ENCODE data around the gene CHRNA1. TPM values are rescaled to one million over a fixed set of nuclear protein-coding genes. Genes with fewer than 3 reads are reported as not detected.

CHRNA1 gene
- total RNA-seq, 1 donor: under 0.01 TPM

DNA sequence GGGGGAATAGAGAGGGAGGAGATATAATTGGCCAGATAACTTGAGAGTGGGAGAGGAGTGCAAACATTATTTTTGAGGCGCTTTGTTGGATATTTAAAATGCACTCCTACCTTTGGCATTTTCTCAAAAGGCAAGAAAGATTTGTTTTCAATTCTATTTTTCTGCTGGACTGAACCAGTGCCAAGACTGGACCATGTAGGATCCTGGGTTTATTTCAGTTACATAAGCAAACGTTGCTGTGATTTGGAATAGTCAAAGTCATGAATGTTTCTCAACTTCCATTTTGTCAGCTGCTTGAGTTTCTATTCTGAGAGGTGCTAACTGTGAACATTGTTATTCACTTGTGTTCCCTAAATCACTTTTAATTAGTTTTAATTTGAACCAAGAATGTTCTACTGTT, 8.9 kb upstream of the CHRNA1 start:
- no peak overlapping the region for H3K4me3 ChIP-seq (ENCODE audit: low read depth, low read length)
- TF ChIP-seq, protein P1, sequence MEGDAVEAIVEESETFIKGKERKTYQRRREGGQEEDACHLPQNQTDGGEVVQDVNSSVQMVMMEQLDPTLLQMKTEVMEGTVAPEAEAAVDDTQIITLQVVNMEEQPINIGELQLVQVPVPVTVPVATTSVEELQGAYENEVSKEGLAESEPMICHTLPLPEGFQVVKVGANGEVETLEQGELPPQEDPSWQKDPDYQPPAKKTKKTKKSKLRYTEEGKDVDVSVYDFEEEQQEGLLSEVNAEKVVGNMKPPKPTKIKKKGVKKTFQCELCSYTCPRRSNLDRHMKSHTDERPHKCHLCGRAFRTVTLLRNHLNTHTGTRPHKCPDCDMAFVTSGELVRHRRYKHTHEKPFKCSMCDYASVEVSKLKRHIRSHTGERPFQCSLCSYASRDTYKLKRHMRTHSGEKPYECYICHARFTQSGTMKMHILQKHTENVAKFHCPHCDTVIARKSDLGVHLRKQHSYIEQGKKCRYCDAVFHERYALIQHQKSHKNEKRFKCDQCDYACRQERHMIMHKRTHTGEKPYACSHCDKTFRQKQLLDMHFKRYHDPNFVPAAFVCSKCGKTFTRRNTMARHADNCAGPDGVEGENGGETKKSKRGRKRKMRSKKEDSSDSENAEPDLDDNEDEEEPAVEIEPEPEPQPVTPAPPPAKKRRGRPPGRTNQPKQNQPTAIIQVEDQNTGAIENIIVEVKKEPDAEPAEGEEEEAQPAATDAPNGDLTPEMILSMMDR (IDR thresholded peaks at IDR 0.05; ENCODE audit: insufficient read depth, low read depth, low read length): no peak
- DNase-seq (ENCODE audit: low read depth): no peak

DNA sequence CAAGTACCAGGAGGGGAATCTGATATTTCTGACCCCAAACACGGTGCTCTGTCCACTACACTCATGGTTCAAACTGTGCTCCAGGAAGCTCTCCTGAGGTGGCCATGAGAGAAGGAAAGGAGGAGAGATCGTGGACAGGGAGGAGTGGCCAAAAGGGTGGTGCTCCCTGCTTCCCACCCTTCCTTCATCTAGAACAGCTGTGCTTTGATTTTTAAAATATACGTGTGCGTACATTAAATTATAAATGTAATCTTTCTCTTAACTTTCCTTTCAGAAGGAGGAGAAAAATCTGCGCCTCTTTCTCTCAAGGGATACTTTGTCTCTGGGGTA, 8.2 kb upstream of the CHRNA1 start:
- TF ChIP-seq, protein P1 (IDR thresholded peaks at IDR 0.05; ENCODE audit: insufficient read depth, low read depth, low read length): no peak
- no peak for DNase-seq (ENCODE audit: low read depth)
- no peak overlapping the region for H3K4me3 ChIP-seq (ENCODE audit: low read depth, low read length)

DNA sequence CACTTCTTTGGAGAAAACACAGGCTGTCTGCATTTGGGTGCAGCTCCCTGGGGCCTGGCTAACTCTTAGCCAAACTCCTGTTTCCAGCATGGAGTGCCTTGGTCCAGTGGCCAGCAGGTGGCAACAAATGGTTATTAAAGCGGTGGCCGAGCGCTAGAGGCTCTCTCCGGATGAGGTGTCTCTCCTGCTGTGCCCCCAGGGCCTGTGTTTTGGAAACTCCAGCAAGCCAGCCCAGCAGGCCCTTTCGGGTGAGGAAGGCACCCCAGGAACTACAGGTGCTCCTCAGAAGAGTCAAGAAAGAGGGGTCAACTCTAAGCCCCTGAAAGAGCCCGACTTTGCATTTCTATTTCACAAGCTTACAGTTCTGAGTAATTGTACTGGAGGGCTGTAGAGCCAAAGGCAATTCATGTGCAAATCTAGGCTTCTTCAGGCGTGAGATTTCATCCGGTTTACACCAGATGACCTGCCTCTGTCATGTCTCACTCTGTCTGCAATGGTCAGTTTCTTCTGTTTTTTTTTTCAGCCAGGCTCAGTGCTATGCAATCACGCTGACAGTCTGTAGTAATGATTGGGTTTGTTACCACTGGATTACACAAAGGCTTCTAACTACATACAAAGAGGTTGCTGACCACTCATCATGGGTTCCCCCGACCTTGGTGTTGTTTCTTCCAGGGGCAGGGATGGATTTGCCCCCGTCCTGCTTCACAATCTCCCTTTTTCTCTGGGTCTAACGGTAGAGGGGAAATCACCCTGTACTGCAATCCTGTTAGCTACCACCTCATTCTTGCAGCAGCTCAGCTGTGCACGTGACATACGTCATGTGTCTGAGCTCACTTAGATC, 7.6 kb upstream of the CHRNA1 start:
- DNase-seq (ENCODE audit: low read depth): peak; percentile 87
- TF ChIP-seq, protein P1 (IDR thresholded peaks at IDR 0.05; ENCODE audit: insufficient read depth, low read depth, low read length): peak; percentile 85
- no peak overlapping the region for H3K4me3 ChIP-seq (ENCODE audit: low read depth, low read length)

DNA sequence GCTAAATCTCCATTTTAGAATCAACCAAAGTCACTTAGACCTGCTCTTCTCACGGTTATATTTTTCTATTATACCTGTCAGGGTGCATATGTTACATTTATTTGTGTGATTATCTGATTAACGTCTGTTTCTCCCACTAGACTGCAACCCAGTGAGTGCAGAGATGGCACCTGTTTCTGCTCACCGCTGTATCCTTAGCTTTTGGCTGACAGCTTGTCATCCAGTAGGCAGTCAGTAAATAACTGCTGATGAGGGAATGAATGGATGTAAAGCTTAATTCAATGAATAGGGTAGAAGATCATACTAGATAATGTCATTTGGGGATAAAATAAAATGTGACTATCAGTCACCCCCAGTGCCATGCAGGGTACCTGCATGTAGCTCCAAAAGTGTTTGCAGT, 6.9 kb upstream of the CHRNA1 start:
- TF ChIP-seq, protein P1 (IDR thresholded peaks at IDR 0.05; ENCODE audit: insufficient read depth, low read depth, low read length): no peak
- DNase-seq (ENCODE audit: low read depth): no peak
- H3K4me3 ChIP-seq (ENCODE audit: low read depth, low read length): no peak overlapping the region

DNA sequence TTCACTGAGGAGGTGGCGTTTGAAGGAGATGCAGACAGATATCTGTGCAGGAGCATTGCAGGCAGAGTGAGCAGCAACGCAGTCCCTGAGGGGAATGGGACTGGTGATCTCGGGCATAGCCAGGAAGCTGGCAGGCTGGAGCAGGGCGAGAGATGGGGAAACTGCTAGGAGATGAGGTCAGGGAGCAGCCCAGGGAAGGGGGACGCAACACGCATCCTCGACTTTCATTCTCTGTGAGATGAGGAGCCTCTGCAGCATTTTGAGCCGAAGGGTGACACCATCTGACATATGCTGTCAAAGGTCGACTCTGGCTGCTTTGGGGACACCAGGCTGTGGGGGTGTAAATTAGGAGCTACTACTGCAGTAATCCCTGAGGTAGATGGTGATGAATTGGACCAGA, 4.3 kb upstream of the CHRNA1 start:
- TF ChIP-seq, protein P1 (IDR thresholded peaks at IDR 0.05; ENCODE audit: insufficient read depth, low read depth, low read length): no peak
- DNase-seq (ENCODE audit: low read depth): no peak
- no peak overlapping the region for H3K4me3 ChIP-seq (ENCODE audit: low read depth, low read length)

DNA sequence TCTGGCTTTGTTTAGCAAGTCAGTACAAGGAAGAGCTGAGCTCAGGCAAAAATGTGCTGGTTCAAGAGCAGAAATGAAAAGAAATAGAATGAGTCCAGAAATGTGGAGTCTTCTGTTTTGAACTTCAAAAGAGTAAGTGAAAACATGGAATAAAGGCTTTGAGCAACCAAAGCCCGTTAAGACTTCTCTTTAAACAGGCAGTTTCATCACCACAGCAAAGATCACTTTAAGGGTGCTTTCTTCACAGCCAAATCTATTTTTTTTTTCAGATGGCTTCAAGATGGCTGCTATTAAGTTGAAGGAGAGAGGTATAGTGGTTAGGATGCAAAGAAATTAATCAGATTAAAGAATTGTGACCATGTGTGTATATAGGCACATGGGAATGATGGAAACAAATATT, 2.0 kb upstream of the CHRNA1 start:
- no peak for DNase-seq (ENCODE audit: low read depth)
- TF ChIP-seq, protein P1 (IDR thresholded peaks at IDR 0.05; ENCODE audit: insufficient read depth, low read depth, low read length): no peak
- no peak overlapping the region for H3K4me3 ChIP-seq (ENCODE audit: low read depth, low read length)

DNA sequence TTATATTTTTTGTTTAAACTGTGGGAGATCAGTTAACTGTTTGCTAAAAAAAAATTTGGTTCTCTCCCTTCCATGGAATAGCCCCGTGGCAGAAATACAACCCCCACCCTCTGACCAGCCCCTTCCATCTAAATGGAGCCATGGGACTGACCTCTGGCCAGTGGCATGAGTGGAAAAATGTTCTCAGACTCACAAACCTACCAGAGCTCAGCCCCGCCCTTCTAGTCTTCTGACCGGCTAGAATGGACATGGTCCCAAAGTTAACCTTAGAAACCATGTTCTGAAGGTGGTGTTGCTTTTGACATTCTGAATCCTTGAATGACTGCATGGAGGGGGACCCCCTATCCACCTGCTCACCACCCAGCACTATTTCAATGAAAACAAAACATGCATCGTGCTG, 1.3 kb upstream of the CHRNA1 start:
- H3K4me3 ChIP-seq (ENCODE audit: low read depth, low read length): no peak overlapping the region
- DNase-seq (ENCODE audit: low read depth): no peak
- TF ChIP-seq, protein P1 (IDR thresholded peaks at IDR 0.05; ENCODE audit: insufficient read depth, low read depth, low read length): no peak

Data from fibroblast of villous mesenchyme (primary cell).